CD14-positive monocyte (primary cell): ENCODE results near the gene LRP10. TPM values are rescaled to one million over a fixed set of nuclear protein-coding genes. Genes with fewer than 3 reads are reported as not detected.

Source experiments
- DNase-seq, 3 donors: peaks; one replicate each; pipeline ENCODE4 v3.0.0-alpha.2; 2011 to 2022
- H2AFZ ChIP-seq: 2 replicates; pipeline ENCODE4 v1.6.0; 2012; ENCODE audit warnings: mild to moderate bottlenecking, low read depth, low read length, inconsistent platforms; ENCODE audit not compliant: insufficient read depth, poor library complexity, severe bottlenecking
- H3K27ac ChIP-seq, 2 donors: 1 replicate in 1 of 2; 2 replicates in 1 of 2; pipeline ENCODE4 v1.5.1; 2012 to 2013; ENCODE audit warnings: low read length in 2 of 2, control low read depth in 1 of 2, inconsistent platforms in 1 of 2, low read depth in 1 of 2, mild to moderate bottlenecking in 1 of 2
- H3K27me3 ChIP-seq, 2 donors: one replicate each; pipeline versions ENCODE4 v1.6.0 to v1.6.1; 2011 to 2013; ENCODE audit warnings: low read length in 2 of 2; ENCODE audit not compliant: control insufficient read depth in 2 of 2, insufficient read depth in 2 of 2
- H3K36me3 ChIP-seq, 2 donors: replicated peaks in 1 of 2; 1 replicate in 1 of 2; 2 replicates in 1 of 2; pipeline versions ENCODE4 v1.5.1 to v1.6.1; 2012 to 2013; ENCODE audit warnings: low read length in 2 of 2, control low read depth in 1 of 2, inconsistent platforms in 1 of 2, mild to moderate bottlenecking in 1 of 2; ENCODE audit not compliant: insufficient read depth in 2 of 2, control insufficient read depth in 1 of 2
- H3K4me1 ChIP-seq, 2 donors: 1 replicate in 1 of 2; 2 replicates in 1 of 2; pipeline versions ENCODE4 v1.5.1 to v1.6.1; 2012 to 2013; ENCODE audit warnings: low read length in 2 of 2, control low read depth in 1 of 2, inconsistent platforms in 1 of 2, mild to moderate bottlenecking in 1 of 2, moderate library complexity in 1 of 2; ENCODE audit not compliant: insufficient read depth in 2 of 2, control insufficient read depth in 1 of 2
- H3K4me2 ChIP-seq: replicated peaks from 2 replicates; pipeline ENCODE3; 2012; ENCODE audit warnings: low read length, moderate library complexity, mild to moderate bottlenecking; ENCODE audit not compliant: poor library complexity, severe bottlenecking; ENCODE audit errors: extremely low read depth
- H3K4me3 ChIP-seq, 3 experiments: fragments of 200-600 bp in 1 of 3; sonication (generic) in 1 of 3; replicated peaks in 1 of 3; 1 replicate in 2 of 3; 2 replicates in 1 of 3; pipeline ENCODE4 v1.5.1; 2011 to 2013; ENCODE audit warnings: low read length in 3 of 3, mild to moderate bottlenecking in 3 of 3, control low read depth in 2 of 3, low read depth in 2 of 3, inconsistent platforms in 1 of 3, moderate library complexity in 1 of 3
- H3K79me2 ChIP-seq: 2 replicates; pipeline ENCODE4 v1.6.0; 2012; ENCODE audit warnings: mild to moderate bottlenecking, control low read depth, inconsistent platforms, low read length, moderate library complexity; ENCODE audit not compliant: insufficient read depth
- H3K9ac ChIP-seq: 2 replicates; pipeline ENCODE4 v1.6.0; 2017; ENCODE audit warnings: low read length, mild to moderate bottlenecking; ENCODE audit not compliant: insufficient read depth, poor library complexity, severe bottlenecking
- H3K9me3 ChIP-seq, 2 donors: replicated peaks in 1 of 2; 1 replicate in 1 of 2; 2 replicates in 1 of 2; pipeline versions ENCODE4 v1.5.1 to v1.6.1; 2012 to 2013; ENCODE audit warnings: low read length in 2 of 2, control low read depth in 1 of 2; ENCODE audit not compliant: control insufficient read depth in 1 of 2, insufficient read depth in 1 of 2
- H4K20me1 ChIP-seq: 2 replicates; pipeline ENCODE4 v1.6.0; 2012; ENCODE audit warnings: mild to moderate bottlenecking, low read length, control low read depth, moderate library complexity; ENCODE audit not compliant: insufficient read depth
- H3K27ac Mint-ChIP-seq, 7 donors: one replicate each; pipeline ENCODE4 v1.8.0; 2020; ENCODE audit warnings: mild to moderate bottlenecking in 7 of 7, mixed read lengths in 7 of 7, moderate library complexity in 6 of 7, inconsistent platforms in 2 of 7
- H3K27me3 Mint-ChIP-seq, 3 donors: one replicate each; pipeline ENCODE4 v1.8.0; 2021 to 2022; ENCODE audit warnings: low read depth in 3 of 3, mild to moderate bottlenecking in 3 of 3, mixed read lengths in 3 of 3, moderate library complexity in 3 of 3, inconsistent platforms in 1 of 3
- H3K36me3 Mint-ChIP-seq, 2 donors: one replicate each; pipeline ENCODE4 v1.8.0; 2020; ENCODE audit warnings: mixed read lengths in 2 of 2, inconsistent platforms in 1 of 2, mild to moderate bottlenecking in 1 of 2
- H3K4me1 Mint-ChIP-seq: one replicate; pipeline ENCODE4 v1.8.0; 2020; ENCODE audit warnings: mild to moderate bottlenecking, mixed read lengths
- H3K4me3 Mint-ChIP-seq, 2 donors: one replicate each; pipeline ENCODE4 v1.8.0; 2020; ENCODE audit warnings: mild to moderate bottlenecking in 2 of 2, mixed read lengths in 2 of 2, moderate library complexity in 1 of 2
- H3K9me3 Mint-ChIP-seq, 7 donors: one replicate each; pipeline ENCODE4 v1.8.0; 2020 to 2022; ENCODE audit warnings: mixed read lengths in 7 of 7, mild to moderate bottlenecking in 6 of 7, moderate library complexity in 6 of 7, inconsistent platforms in 2 of 7
- CTCF ChIP-seq: fragments of 200-600 bp; IDR thresholded peaks from one replicate; pipeline ENCODE4 v1.8.0; 2022; ENCODE audit warnings: antibody characterized with exemption, mild to moderate bottlenecking
- WGBS: methylation state at CpG from one replicate; pipeline ENCODE4 v1.1.5; 2013; ENCODE audit warnings: missing lambda C conversion rate; ENCODE audit not compliant: insufficient coverage; 5-methylcytosine and 5-hydroxymethylcytosine counted together
- intact Hi-C, 2 donors: fragments of 100-400 bp; cut with micrococcal nuclease; formaldehyde crosslinking; loops; one replicate each; pipeline versions ENCODE4 v1.15.0 to v1.15.1; 2023
- polyA plus RNA-seq, 3 donors: library from polyadenylated mRNA; depleted of rRNA in 1 of 3; unstranded in 2 of 3; stranded (reverse) in 1 of 3; fragments of 300-500 nt in 2 of 3; fragments of >200 nt in 1 of 3; fragmentation: Illumina TruSeq in 2 of 3; gene quantifications; 1 replicate in 2 of 3; 2 replicates in 1 of 3; pipeline ENCODE4 v1.2.3, GENCODE V29; 2012 to 2021

LRP10 gene
- polyA plus RNA-seq, 3 donors: 39.0 to 65.1 (median 51.5) TPM

- intact Hi-C loops: no loop called here
- peaks cover 0 to 29% of the 10 kb centered on the region in 2 donors for H3K27me3 ChIP-seq
- Mint-ChIP-seq H3K9me3 (peaks cover 0 to 10% (median 3%) of the 10 kb centered on the region in 7 donors), H3K4me3 (peak overlapping the region; percentile 84 to 94), H3K27me3 (peaks cover 29 to 51% (median 31%) of the 10 kb centered on the region in 3 donors), H3K4me1 (peaks cover 29% of the 10 kb centered on the region), H3K36me3 (peaks cover 6 to 10% of the 10 kb centered on the region in 2 donors), H3K27ac (peak overlapping the region in 3 of 7 donors; percentile 13 to 85 (median 14))
- no peaks in the 10 kb centered on the region for H3K9me3 ChIP-seq
- peak overlapping the region; percentile 21 to 78 (median 46) for H3K4me3 ChIP-seq
- no peaks in the 10 kb centered on the region for H4K20me1 ChIP-seq
- DNase-seq: peak; percentile 29 to 51 (median 31)
- no peak overlapping the region for H3K27ac ChIP-seq
- H3K36me3 ChIP-seq: no peaks in the 10 kb centered on the region
- peak overlapping the region; percentile 77 for H3K4me2 ChIP-seq
- 4% methylated on average over 69 of the region's 77 CpGs for WGBS
- H3K9ac ChIP-seq: peak overlapping the region; percentile 45
- TF ChIP-seq CTCF: no peak
- H3K4me1 ChIP-seq: peaks cover 12 to 15% of the 10 kb centered on the region in 2 donors
- H3K79me2 ChIP-seq: no peaks in the 10 kb centered on the region
- peak overlapping the region; percentile 80 for H2AFZ ChIP-seq
Measured at GRCh38 chr14:22886500-22887259, 15.1 kb downstream of the LRP10 start.

GRCh38 chr14:22887260-22887989 lies 15.9 kb downstream of the LRP10 start:
- Mint-ChIP-seq H3K27me3 (peaks cover 26 to 45% (median 26%) of the 10 kb centered on the region in 3 donors), H3K4me1 (peaks cover 25% of the 10 kb centered on the region), H3K27ac (peak overlapping the region in 3 of 7 donors; percentile 13 to 85 (median 14)), H3K9me3 (peaks cover 0 to 8% (median 3%) of the 10 kb centered on the region in 7 donors), H3K4me3 (peak overlapping the region; percentile 84 to 94), H3K36me3 (peaks cover 9 to 14% of the 10 kb centered on the region in 2 donors)
- no peaks in the 10 kb centered on the region for H3K9me3 ChIP-seq
- no peak overlapping the region for H3K27ac ChIP-seq
- TF ChIP-seq CTCF: no peak
- WGBS: 46% methylated on average over 6 of the region's 11 CpGs
- H4K20me1 ChIP-seq: no peaks in the 10 kb centered on the region
- peak overlapping the region; percentile 80 for H2AFZ ChIP-seq
- DNase-seq: peak in 2 of 3 donors; percentile 20 to 29
- H3K9ac ChIP-seq: peak overlapping the region; percentile 45
- H3K79me2 ChIP-seq: no peaks in the 10 kb centered on the region
- peaks cover 0 to under 1% of the 10 kb centered on the region in 2 donors for H3K36me3 ChIP-seq
- intact Hi-C loops: no loop called here
- H3K4me3 ChIP-seq: peak overlapping the region; percentile 21 to 78 (median 46)
- peak overlapping the region; percentile 77 for H3K4me2 ChIP-seq
- peaks cover 0 to 25% of the 10 kb centered on the region in 2 donors for H3K27me3 ChIP-seq
- peaks cover 12 to 15% of the 10 kb centered on the region in 2 donors for H3K4me1 ChIP-seq
